ENCODE results near the gene PICALM. TPM values are rescaled to one million over a fixed set of nuclear protein-coding genes. Genes with fewer than 3 reads are reported as not detected.

PICALM gene
- total and polyA plus RNA-seq, 4 donors = 19.3 to 317 (median 108) TPM

DNA sequence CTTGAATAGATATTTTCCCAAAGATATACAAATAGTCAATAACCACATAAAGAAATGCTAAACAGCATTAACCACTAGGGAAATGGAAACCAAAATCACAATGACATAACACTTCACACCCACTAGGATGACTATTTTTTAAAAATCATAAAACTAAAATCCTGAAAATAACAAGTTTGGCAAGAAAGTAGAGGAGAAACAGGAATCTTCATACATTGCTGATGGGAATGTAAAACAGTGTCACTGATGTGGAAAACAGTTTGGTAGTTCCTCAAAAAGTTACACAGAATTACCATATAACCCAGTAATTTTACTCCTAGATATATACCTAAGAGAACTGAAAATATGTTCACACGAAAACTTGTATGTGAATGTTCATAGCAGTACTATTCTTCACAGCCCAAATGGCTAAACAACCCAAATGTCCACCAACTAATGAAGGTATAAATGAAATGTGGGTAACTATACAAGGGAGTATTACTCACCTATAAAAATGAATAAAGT is 12.5 kb downstream of the PICALM start:
- no peak for DNase-seq (ENCODE audit: low spot score)

More for the DNA sequence above, 12.5 kb downstream of the PICALM start:
- H3K4me3 ChIP-seq (ENCODE audit: low read depth in 1 of 3, low read length in 3 of 3) = no peak overlapping the region
- H3K4me1 ChIP-seq (ENCODE audit: control insufficient read depth in 4 of 4, insufficient read depth in 4 of 4, low read length in 3 of 4) = peaks cover 7 to 24% (median 17%) of the 10 kb centered on the region in 4 donors
- H3K27ac ChIP-seq (ENCODE audit: low read depth in 1 of 2, low read length in 2 of 2) = no peak overlapping the region
- TF ChIP-seq RAD21 (IDR thresholded peaks at IDR 0.05) (no peak), EGR1 (IDR thresholded peaks at IDR 0.05; ENCODE audit: low read depth in 2 of 2) (no peak), FOXA1 (IDR thresholded peaks at IDR 0.05) (no peak), SP1 (IDR thresholded peaks at IDR 0.05) (no peak), HNF4A (conservative IDR thresholded peaks at IDR 0.05) (no peak), TAF1 (conservative IDR thresholded peaks at IDR 0.05) (no peak), HNF4G (IDR thresholded peaks at IDR 0.05) (no peak), YY1 (IDR thresholded peaks at IDR 0.05) (no peak), JUND (IDR thresholded peaks at IDR 0.05) (no peak), RXRA (IDR thresholded peaks at IDR 0.05) (no peak), NR2F2 (IDR thresholded peaks at IDR 0.05) (no peak), FOXA2 (IDR thresholded peaks at IDR 0.05) (no peak), GABPA (IDR thresholded peaks at IDR 0.05 in 1 of 2, conservative IDR thresholded peaks at IDR 0.05 in 1 of 2) (no peak)
- TF ChIP-seq, protein P1, sequence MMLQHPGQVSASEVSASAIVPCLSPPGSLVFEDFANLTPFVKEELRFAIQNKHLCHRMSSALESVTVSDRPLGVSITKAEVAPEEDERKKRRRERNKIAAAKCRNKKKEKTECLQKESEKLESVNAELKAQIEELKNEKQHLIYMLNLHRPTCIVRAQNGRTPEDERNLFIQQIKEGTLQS (IDR thresholded peaks at IDR 0.05) = no peak
- TF ChIP-seq, protein P2, sequence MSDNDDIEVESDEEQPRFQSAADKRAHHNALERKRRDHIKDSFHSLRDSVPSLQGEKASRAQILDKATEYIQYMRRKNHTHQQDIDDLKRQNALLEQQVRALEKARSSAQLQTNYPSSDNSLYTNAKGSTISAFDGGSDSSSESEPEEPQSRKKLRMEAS (IDR thresholded peaks at IDR 0.05) = no peak
- TF ChIP-seq, protein P3, sequence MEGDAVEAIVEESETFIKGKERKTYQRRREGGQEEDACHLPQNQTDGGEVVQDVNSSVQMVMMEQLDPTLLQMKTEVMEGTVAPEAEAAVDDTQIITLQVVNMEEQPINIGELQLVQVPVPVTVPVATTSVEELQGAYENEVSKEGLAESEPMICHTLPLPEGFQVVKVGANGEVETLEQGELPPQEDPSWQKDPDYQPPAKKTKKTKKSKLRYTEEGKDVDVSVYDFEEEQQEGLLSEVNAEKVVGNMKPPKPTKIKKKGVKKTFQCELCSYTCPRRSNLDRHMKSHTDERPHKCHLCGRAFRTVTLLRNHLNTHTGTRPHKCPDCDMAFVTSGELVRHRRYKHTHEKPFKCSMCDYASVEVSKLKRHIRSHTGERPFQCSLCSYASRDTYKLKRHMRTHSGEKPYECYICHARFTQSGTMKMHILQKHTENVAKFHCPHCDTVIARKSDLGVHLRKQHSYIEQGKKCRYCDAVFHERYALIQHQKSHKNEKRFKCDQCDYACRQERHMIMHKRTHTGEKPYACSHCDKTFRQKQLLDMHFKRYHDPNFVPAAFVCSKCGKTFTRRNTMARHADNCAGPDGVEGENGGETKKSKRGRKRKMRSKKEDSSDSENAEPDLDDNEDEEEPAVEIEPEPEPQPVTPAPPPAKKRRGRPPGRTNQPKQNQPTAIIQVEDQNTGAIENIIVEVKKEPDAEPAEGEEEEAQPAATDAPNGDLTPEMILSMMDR (IDR thresholded peaks at IDR 0.05; ENCODE audit: low read depth, low read length, missing input control) = no peak
- TF ChIP-seq, protein P4, sequence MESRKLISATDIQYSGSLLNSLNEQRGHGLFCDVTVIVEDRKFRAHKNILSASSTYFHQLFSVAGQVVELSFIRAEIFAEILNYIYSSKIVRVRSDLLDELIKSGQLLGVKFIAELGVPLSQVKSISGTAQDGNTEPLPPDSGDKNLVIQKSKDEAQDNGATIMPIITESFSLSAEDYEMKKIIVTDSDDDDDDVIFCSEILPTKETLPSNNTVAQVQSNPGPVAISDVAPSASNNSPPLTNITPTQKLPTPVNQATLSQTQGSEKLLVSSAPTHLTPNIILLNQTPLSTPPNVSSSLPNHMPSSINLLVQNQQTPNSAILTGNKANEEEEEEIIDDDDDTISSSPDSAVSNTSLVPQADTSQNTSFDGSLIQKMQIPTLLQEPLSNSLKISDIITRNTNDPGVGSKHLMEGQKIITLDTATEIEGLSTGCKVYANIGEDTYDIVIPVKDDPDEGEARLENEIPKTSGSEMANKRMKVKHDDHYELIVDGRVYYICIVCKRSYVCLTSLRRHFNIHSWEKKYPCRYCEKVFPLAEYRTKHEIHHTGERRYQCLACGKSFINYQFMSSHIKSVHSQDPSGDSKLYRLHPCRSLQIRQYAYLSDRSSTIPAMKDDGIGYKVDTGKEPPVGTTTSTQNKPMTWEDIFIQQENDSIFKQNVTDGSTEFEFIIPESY (IDR thresholded peaks at IDR 0.05) = no peak
- TF ChIP-seq, protein P5, sequence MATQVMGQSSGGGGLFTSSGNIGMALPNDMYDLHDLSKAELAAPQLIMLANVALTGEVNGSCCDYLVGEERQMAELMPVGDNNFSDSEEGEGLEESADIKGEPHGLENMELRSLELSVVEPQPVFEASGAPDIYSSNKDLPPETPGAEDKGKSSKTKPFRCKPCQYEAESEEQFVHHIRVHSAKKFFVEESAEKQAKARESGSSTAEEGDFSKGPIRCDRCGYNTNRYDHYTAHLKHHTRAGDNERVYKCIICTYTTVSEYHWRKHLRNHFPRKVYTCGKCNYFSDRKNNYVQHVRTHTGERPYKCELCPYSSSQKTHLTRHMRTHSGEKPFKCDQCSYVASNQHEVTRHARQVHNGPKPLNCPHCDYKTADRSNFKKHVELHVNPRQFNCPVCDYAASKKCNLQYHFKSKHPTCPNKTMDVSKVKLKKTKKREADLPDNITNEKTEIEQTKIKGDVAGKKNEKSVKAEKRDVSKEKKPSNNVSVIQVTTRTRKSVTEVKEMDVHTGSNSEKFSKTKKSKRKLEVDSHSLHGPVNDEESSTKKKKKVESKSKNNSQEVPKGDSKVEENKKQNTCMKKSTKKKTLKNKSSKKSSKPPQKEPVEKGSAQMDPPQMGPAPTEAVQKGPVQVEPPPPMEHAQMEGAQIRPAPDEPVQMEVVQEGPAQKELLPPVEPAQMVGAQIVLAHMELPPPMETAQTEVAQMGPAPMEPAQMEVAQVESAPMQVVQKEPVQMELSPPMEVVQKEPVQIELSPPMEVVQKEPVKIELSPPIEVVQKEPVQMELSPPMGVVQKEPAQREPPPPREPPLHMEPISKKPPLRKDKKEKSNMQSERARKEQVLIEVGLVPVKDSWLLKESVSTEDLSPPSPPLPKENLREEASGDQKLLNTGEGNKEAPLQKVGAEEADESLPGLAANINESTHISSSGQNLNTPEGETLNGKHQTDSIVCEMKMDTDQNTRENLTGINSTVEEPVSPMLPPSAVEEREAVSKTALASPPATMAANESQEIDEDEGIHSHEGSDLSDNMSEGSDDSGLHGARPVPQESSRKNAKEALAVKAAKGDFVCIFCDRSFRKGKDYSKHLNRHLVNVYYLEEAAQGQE (IDR thresholded peaks at IDR 0.05) = no peak
- WGBS = 88% methylated on average over 1 of the region's 1 CpG
- H3K27me3 ChIP-seq (ENCODE audit: control insufficient read depth in 4 of 4, insufficient read depth in 4 of 4, low read length in 3 of 4) = no peaks in the 10 kb centered on the region
- no peaks in the 10 kb centered on the region for H3K9me3 ChIP-seq (ENCODE audit: control insufficient read depth in 4 of 4, low read length in 3 of 4)
- H3K36me3 ChIP-seq (ENCODE audit: control insufficient read depth in 4 of 4, insufficient read depth in 3 of 4, low read depth in 1 of 4, low read length in 3 of 4) = peaks cover 0 to 1% (median 0%) of the 10 kb centered on the region in 4 donors
- no peak overlapping the region for H3K9ac ChIP-seq (ENCODE audit: low read depth in 1 of 2, low read length in 2 of 2)

Measured in liver (tissue), 9 donors.